ENCODE results near the gene PCGF1. TPM values are rescaled to one million over a fixed set of nuclear protein-coding genes. Genes with fewer than 3 reads are reported as not detected.
"Not testable (repeated sequence)": the region's sequence is repeated elsewhere in the genome, so short reads cannot be mapped to it uniquely, and the experiment has no call there.

The PCGF1 gene
- total and polyA plus RNA-seq, 10 donors: 9.6 to 20.4 (median 14.6) TPM

GRCh38 chr2:74488643-74489481 lies 18.6 kb downstream of the PCGF1 start:
- peaks cover 5 to 97% (median 60%) of the 10 kb centered on the region in 6 donors for H3K36me3 ChIP-seq
- intact Hi-C loops (cut with DNase I; ENCODE audit: low total_unique reads): no loop called here

GRCh38 chr2:74486141-74486540 lies 21.4 kb downstream of the PCGF1 start:
- no peak overlapping the region for H3K4me3 ChIP-seq
- no peaks in the 10 kb centered on the region for H3K9me3 ChIP-seq
- peaks cover 0 to 72% (median 33%) of the 10 kb centered on the region in 6 donors for H3K36me3 ChIP-seq
- H3K27me3 ChIP-seq (replicated peaks in 1 of 7): no peaks in the 10 kb centered on the region
- TF ChIP-seq CTCF (IDR thresholded peaks at IDR 0.05 in 8 of 11, conservative IDR thresholded peaks at IDR 0.05 in 3 of 11): no peak
- no peak for TF ChIP-seq POLR2A (IDR thresholded peaks at IDR 0.05)
- TF ChIP-seq POLR2AphosphoS5 (IDR thresholded peaks at IDR 0.05): no peak
- peaks cover 22 to 41% (median 26%) of the 10 kb centered on the region in 6 donors for H3K4me1 ChIP-seq
- 91 to 100% (median 92%) methylated on average over 2 of the region's 2 CpGs for WGBS, 5 donors
- DNase-seq: no peak
- H3K27ac ChIP-seq: no peak overlapping the region
- intact Hi-C loops (cut with DNase I; ENCODE audit: low total_unique reads): no loop called here

More at GRCh38 chr2:74488643-74489481, 18.6 kb downstream of the PCGF1 start:
- H3K4me3 ChIP-seq: no peak overlapping the region
- H3K9me3 ChIP-seq: no peaks in the 10 kb centered on the region
- no peaks in the 10 kb centered on the region for H3K27me3 ChIP-seq (replicated peaks in 1 of 7)
- peaks cover 5 to 22% (median 8%) of the 10 kb centered on the region in 6 donors for H3K4me1 ChIP-seq
- peak; percentile 40 for DNase-seq
- TF ChIP-seq CTCF (IDR thresholded peaks at IDR 0.05 in 8 of 11, conservative IDR thresholded peaks at IDR 0.05 in 3 of 11): no peak
- no peak for TF ChIP-seq POLR2AphosphoS5 (IDR thresholded peaks at IDR 0.05)
- no peak for TF ChIP-seq POLR2A (IDR thresholded peaks at IDR 0.05)
- 91 to 98% (median 94%) methylated on average over 9 of the region's 9 CpGs for WGBS, 5 donors
- H3K27ac ChIP-seq: no peak overlapping the region

- Histone ChIP-seq H3K4me1 (peaks cover 33 to 64% (median 40%) of the 10 kb centered on the region in 6 donors), H3K4me3 (peak overlapping the region; percentile 72 to 96 (median 88)), H3K27ac (peak overlapping the region in 7 of 8 donors; percentile 85 to 97 (median 93)), H3K36me3 (peaks cover 0 to 71% (median 30%) of the 10 kb centered on the region in 6 donors)
- intact Hi-C loops (cut with DNase I; ENCODE audit: low total_unique reads): loop anchor here (5.0 kb wide), 1 partner anchor 104 kb away; no protein-coding TSS in a partner anchor
- H3K9me3 ChIP-seq; H3K27me3 ChIP-seq (replicated peaks in 1 of 7): not testable (repeated sequence)
- WGBS, 5 donors: 73 to 90% (median 84%) methylated on average over 19 of the region's 19 CpGs
- DNase-seq: peak; percentile 75
Measured at GRCh38 chr2:74483675-74484164, 23.8 kb downstream of the PCGF1 start.

GRCh38 chr2:74482801-74483674 lies 24.5 kb downstream of the PCGF1 start, which contains the start of the genes CCDC142 and TTC31:
TSS of gene CCDC142 (minus strand) at chr2:74482998. CDS start at chr2:74482837, 161 bp downstream.
TSS of gene TTC31 (plus strand) at chr2:74483081. CDS start at chr2:74483096, 15 bp downstream.
- WGBS, 5 donors: 1 to 3% (median 1%) methylated on average over 23 to 50 of the region's 50 CpGs
- intact Hi-C loops (cut with DNase I; ENCODE audit: low total_unique reads): loop anchor here (5.0 kb wide), 1 partner anchor 104 kb away; no protein-coding TSS in a partner anchor
- peak within 1 kb of the TSS; percentile 85 to 97 (median 94) for H3K27ac ChIP-seq
- H3K4me3 ChIP-seq: peak within 1 kb of the TSS; percentile 72 to 96 (median 88)
- H3K27me3 ChIP-seq (replicated peaks in 1 of 7): no peaks in the 10 kb centered on the region
- H3K36me3 ChIP-seq: peaks cover 0 to 69% (median 27%) of the 10 kb centered on the region in 6 donors
- H3K9me3 ChIP-seq: no peaks in the 10 kb centered on the region
- DNase-seq: peak; percentile 98
- H3K4me1 ChIP-seq: peaks cover 33 to 64% (median 40%) of the 10 kb centered on the region in 6 donors
- TF ChIP-seq CTCF (IDR thresholded peaks at IDR 0.05 in 8 of 11, conservative IDR thresholded peaks at IDR 0.05 in 3 of 11) (peak; percentile 83 to 98 (median 94)), POLR2AphosphoS5 (IDR thresholded peaks at IDR 0.05) (peak; percentile 82 to 93 (median 85)), POLR2A (IDR thresholded peaks at IDR 0.05) (peak in 1 of 3 donors; percentile 55)

Measured in spleen (tissue), 11 donors.